Daoy (cell line): Measurements from ENCODE around the gene CHCHD3. TPM values are rescaled to one million over a fixed set of nuclear protein-coding genes. Genes with fewer than 3 reads are reported as not detected.

Experiments
- DNase-seq: peaks from one replicate; pipeline ENCODE4 v3.0.0-alpha.2; 2015; ENCODE audit warnings: low read depth
- total RNA-seq: library from RNA; depleted of rRNA; stranded (reverse); fragments of >200 nt; shearing (Covaris generic); gene quantifications from 2 replicates; pipeline ENCODE4 v1.2.3, GENCODE V29; 2014

The CHCHD3 gene
- total RNA-seq, 1 experiment from 2014 or later: 280 TPM

- no peak for DNase-seq
Observed at GRCh38 chr7:132776048-132776620, 305.8 kb downstream of the CHCHD3 start.

GRCh38 chr7:132773527-132773956, 308.3 kb downstream of the CHCHD3 start:
- DNase-seq: no peak

GRCh38 chr7:132771301-132771730, 310.6 kb downstream of the CHCHD3 start:
- no peak for DNase-seq

- DNase-seq: no peak
Observed at GRCh38 chr7:132770055-132770454, 311.8 kb downstream of the CHCHD3 start.

GRCh38 chr7:132769280-132769679, 312.6 kb downstream of the CHCHD3 start:
- no peak for DNase-seq

- DNase-seq: no peak
Observed at GRCh38 chr7:132768099-132768498, 313.8 kb downstream of the CHCHD3 start.

GRCh38 chr7:132767378-132767777, 314.5 kb downstream of the CHCHD3 start:
- DNase-seq: no peak

- no peak for DNase-seq
Observed at GRCh38 chr7:132766660-132767059, 315.2 kb downstream of the CHCHD3 start.

- DNase-seq: no peak
Observed at GRCh38 chr7:132765861-132766260, 316.0 kb downstream of the CHCHD3 start.

GRCh38 chr7:132764762-132765161, 317.1 kb downstream of the CHCHD3 start:
- DNase-seq: no peak

- DNase-seq: no peak
Observed at GRCh38 chr7:132760866-132761265, 321.0 kb downstream of the CHCHD3 start.

GRCh38 chr7:132760244-132760623, 321.7 kb downstream of the CHCHD3 start:
- no peak for DNase-seq

- no peak for DNase-seq
Observed at GRCh38 chr7:132759482-132760243, 322.2 kb downstream of the CHCHD3 start.

GRCh38 chr7:132758986-132759385, 322.9 kb downstream of the CHCHD3 start:
- no peak for DNase-seq

- DNase-seq: peak; percentile 57
Observed at GRCh38 chr7:132757783-132758182, 324.1 kb downstream of the CHCHD3 start.

- DNase-seq: no peak
Observed at GRCh38 chr7:132756484-132756990, 325.4 kb downstream of the CHCHD3 start.

GRCh38 chr7:132755538-132756483, 326.1 kb downstream of the CHCHD3 start:
- DNase-seq: peak; percentile 33

GRCh38 chr7:132752431-132752830, 329.5 kb downstream of the CHCHD3 start:
- DNase-seq: no peak

GRCh38 chr7:132751244-132751647, 330.6 kb downstream of the CHCHD3 start:
- no peak for DNase-seq

GRCh38 chr7:132750530-132751217, 331.2 kb downstream of the CHCHD3 start:
- no peak for DNase-seq

- DNase-seq: no peak
Observed at GRCh38 chr7:132750096-132750495, 331.8 kb downstream of the CHCHD3 start.
